Prostate gland (tissue), 2 donors: ENCODE measurements around the gene MCAM. TPM values are rescaled to one million over a fixed set of nuclear protein-coding genes. Genes with fewer than 3 reads are reported as not detected.

ENCODE experiments used
- DNase-seq: peaks from one replicate; pipeline ENCODE4 v3.0.0-alpha.2; 2019; ENCODE audit warnings: low spot score
- H3K27ac ChIP-seq, 2 donors: fragments of 200-600 bp; sonication (generic); 2 replicates each; pipeline ENCODE4 v1.5.1; 2017 to 2019
- H3K27me3 ChIP-seq: fragments of 200-600 bp; sonication (generic); replicated peaks from 2 replicates; pipeline ENCODE4 v1.5.1; 2019; ENCODE audit not compliant: insufficient read depth
- H3K36me3 ChIP-seq, 2 donors: fragments of 200-600 bp; sonication (generic); 1 replicate in 1 of 2; 2 replicates in 1 of 2; pipeline versions ENCODE4 v1.5.1 to v1.8.1; 2017 to 2019
- H3K4me1 ChIP-seq: fragments of 200-600 bp; sonication (generic); replicated peaks from 2 replicates; pipeline ENCODE4 v1.5.1; 2019
- H3K4me3 ChIP-seq, 2 donors: fragments of 200-600 bp; sonication (generic); 2 replicates each; pipeline ENCODE4 v1.5.1; 2017 to 2019
- H3K9me3 ChIP-seq: fragments of 200-600 bp; sonication (generic); 2 replicates; pipeline ENCODE4 v1.5.1; 2017
- CTCF ChIP-seq, 4 experiments: fragments of 200-600 bp in 2 of 4; fragments of 450-650 bp in 2 of 4; sonication (generic) in 2 of 4; IDR thresholded peaks; 1 replicate in 3 of 4; 2 replicates in 1 of 4; pipeline ENCODE4 v1.5.1; 2016 to 2019; ENCODE audit warnings: antibody characterized with exemption in 4 of 4, mild to moderate bottlenecking in 2 of 4, moderate library complexity in 2 of 4
- POLR2A ChIP-seq: fragments of 450-650 bp; IDR thresholded peaks from one replicate; pipeline ENCODE4 v1.6.1; 2016; ENCODE audit warnings: antibody characterized with exemption, mild to moderate bottlenecking
- POLR2AphosphoS5 ChIP-seq: sonication (generic); formaldehyde crosslinking; IDR thresholded peaks from one replicate; pipeline ENCODE4 v1.6.1; 2017; ENCODE audit warnings: antibody characterized with exemption
- WGBS: methylation state at CpG from one replicate; pipeline ENCODE4 v1.1.5; 2018; 5-methylcytosine and 5-hydroxymethylcytosine counted together
- intact Hi-C: fragments of 100-400 bp; cut with DNase I; formaldehyde crosslinking; loops from one replicate; pipeline ENCODE4 v1.14.2; 2022
- total RNA-seq, 2 donors: library from RNA; depleted of rRNA; stranded (reverse); fragments of >200 nt; gene quantifications; one replicate each; pipeline ENCODE4 v1.1.0, GENCODE V29; 2016

The MCAM gene
- 100 to 1,000 TPM; 156 to 292 TPM for total RNA-seq

- intact Hi-C loops: loop anchor here (2.0 kb wide), 1 partner anchor 58 kb away; no protein-coding TSS in a partner anchor
Observed at GRCh38 chr11:119316729-119317591, at the start of gene MCAM. Gene MCAM (minus strand): TSS chr11:119317130. CDS start chr11:119317101, 29 bp downstream.

GRCh38 chr11:119365071-119365591 lies 48.2 kb upstream of the MCAM start:
- TF ChIP-seq POLR2AphosphoS5 (peak; percentile 41), POLR2A (no peak)
- 67% methylated on average over 6 of the region's 6 CpGs for WGBS
- no peak for DNase-seq
- Histone ChIP-seq H3K27me3 (no peaks in the 10 kb centered on the region), H3K4me3 (no peak overlapping the region), H3K9me3 (no peaks in the 10 kb centered on the region), H3K27ac (no peak overlapping the region), H3K36me3 (no peaks in the 10 kb centered on the region), H3K4me1 (no peaks in the 10 kb centered on the region)
- intact Hi-C loops: no loop called here

More at GRCh38 chr11:119316729-119317591, at the start of gene MCAM:
- H3K27ac ChIP-seq: peak within 1 kb of the TSS; percentile 66 to 81
- H3K27me3 ChIP-seq: peaks cover 7% of the 10 kb centered on the region
- H3K4me1 ChIP-seq: no peaks in the 10 kb centered on the region
- TF ChIP-seq POLR2A: no peak
- no peak for TF ChIP-seq CTCF (IDR thresholded peaks at IDR 0.05)
- TF ChIP-seq POLR2AphosphoS5: no peak
- H3K9me3 ChIP-seq: no peaks in the 10 kb centered on the region
- no peaks in the 10 kb centered on the region for H3K36me3 ChIP-seq
- DNase-seq: no peak
- H3K4me3 ChIP-seq: peak within 1 kb of the TSS; percentile 28 to 40
- WGBS: 2% methylated on average over 40 of the region's 74 CpGs

- 8% methylated on average over 25 of the region's 88 CpGs for WGBS
- peak overlapping the region; percentile 59 to 69 for H3K27ac ChIP-seq
- no peaks in the 10 kb centered on the region for H3K27me3 ChIP-seq
- no peaks in the 10 kb centered on the region for H3K4me1 ChIP-seq
- no peaks in the 10 kb centered on the region for H3K9me3 ChIP-seq
- peak overlapping the region; percentile 30 to 37 for H3K4me3 ChIP-seq
- intact Hi-C loops: no loop called here
- no peaks in the 10 kb centered on the region for H3K36me3 ChIP-seq
- TF ChIP-seq CTCF (IDR thresholded peaks at IDR 0.05): no peak
- no peak for TF ChIP-seq POLR2A
- no peak for TF ChIP-seq POLR2AphosphoS5
- DNase-seq: no peak
Observed at GRCh38 chr11:119363851-119364590, 47.1 kb upstream of the MCAM start.

- Histone ChIP-seq H3K27me3 (no peaks in the 10 kb centered on the region), H3K36me3 (no peaks in the 10 kb centered on the region), H3K9me3 (no peaks in the 10 kb centered on the region), H3K4me1 (no peaks in the 10 kb centered on the region), H3K27ac (peak overlapping the region; percentile 59 to 69), H3K4me3 (peak overlapping the region; percentile 30 to 37)
- TF ChIP-seq POLR2AphosphoS5 (no peak), POLR2A (no peak), CTCF (IDR thresholded peaks at IDR 0.05) (no peak)
- no peak for DNase-seq
- intact Hi-C loops: no loop called here
- WGBS: 58% methylated on average over 40 of the region's 44 CpGs
Observed at GRCh38 chr11:119363081-119363850, 46.3 kb upstream of the MCAM start.
